GM21576 (cell line): ENCODE measurements around the gene NTMT2.

Experiments used
- ATAC-seq: cut with Tn5 transposase; IDR thresholded peaks from one replicate; pipeline ENCODE4 v1.9.1; 2021; ENCODE audit warnings: mild to moderate bottlenecking, moderate library complexity; ENCODE audit not compliant: unreplicated experiment

The NTMT2 gene

DNA sequence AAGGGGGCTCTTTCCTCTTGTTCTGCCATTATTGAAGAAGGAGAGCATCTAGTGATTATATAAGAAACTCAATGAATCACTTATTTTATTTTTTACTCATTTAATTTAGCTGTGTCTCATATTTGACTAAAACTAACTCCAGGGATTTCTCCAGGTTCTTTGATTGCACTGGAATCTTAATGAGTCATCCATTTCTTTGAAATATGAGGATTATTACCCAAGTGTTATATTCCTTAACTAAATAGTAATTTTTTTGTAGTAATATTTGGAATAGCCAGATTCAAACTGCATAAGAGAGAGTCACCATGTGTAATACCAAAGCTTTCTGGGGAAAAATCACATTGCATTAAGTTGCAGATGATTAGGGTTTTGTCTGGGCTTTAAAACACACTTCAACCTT, 59.5 kb downstream of the NTMT2 start:
- no peak for ATAC-seq

DNA sequence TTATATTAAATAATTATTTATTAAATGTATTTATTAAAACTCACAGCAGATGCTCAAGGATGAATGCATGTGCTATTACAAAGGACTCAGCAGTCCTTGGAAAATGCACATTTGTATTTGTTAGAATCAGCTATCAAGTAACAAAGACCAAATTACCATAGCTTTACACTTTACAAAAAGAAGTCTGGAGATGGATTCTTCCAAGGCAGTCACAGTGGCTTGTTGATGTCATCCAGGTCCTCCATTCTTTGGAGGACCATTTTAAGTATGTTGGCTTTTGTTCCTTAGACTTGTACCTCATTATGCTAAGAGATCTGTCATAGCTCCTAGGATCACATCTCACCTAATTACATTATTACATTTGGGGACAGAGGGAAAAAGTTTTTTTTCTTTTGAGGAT, 63.4 kb downstream of the NTMT2 start:
- no peak for ATAC-seq

DNA sequence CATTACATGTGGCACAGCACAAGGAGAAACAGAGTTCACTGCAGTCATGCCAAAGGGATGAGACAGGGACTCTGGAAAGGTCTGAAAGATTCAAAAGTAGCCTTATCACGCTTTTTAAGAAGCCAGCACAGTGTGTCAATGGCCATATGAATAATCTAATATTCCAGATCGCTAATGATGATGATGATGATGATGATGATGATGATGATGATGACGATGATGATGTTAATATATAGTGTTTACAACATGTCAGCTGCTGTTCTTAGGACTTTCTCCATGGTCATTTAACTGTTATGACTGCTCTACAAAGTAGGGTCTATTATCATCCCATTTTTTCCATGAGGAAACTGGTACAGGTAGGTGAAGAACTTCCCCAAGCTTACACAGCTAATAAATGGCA, 64.4 kb downstream of the NTMT2 start:
- no peak for ATAC-seq

DNA sequence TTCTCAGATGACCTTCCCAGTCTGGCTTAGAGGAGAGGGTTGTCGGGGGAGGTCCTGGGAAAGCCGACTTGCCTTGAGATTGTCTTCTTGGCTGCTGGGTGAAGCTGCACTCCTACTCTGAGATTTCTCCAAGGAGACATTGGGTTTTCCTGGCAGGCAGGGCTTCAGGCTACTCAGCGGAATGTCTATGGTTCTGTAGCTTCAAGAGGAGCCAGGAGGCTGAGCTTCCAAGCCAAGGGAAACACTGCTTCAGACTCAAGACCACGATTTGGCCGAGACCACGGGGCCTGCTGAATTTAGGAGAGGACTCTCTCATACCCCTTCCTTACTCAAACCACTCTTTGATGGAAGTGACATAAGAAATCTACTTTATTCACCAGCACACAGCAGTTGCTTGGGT, 67.8 kb downstream of the NTMT2 start:
- ATAC-seq = no peak

DNA sequence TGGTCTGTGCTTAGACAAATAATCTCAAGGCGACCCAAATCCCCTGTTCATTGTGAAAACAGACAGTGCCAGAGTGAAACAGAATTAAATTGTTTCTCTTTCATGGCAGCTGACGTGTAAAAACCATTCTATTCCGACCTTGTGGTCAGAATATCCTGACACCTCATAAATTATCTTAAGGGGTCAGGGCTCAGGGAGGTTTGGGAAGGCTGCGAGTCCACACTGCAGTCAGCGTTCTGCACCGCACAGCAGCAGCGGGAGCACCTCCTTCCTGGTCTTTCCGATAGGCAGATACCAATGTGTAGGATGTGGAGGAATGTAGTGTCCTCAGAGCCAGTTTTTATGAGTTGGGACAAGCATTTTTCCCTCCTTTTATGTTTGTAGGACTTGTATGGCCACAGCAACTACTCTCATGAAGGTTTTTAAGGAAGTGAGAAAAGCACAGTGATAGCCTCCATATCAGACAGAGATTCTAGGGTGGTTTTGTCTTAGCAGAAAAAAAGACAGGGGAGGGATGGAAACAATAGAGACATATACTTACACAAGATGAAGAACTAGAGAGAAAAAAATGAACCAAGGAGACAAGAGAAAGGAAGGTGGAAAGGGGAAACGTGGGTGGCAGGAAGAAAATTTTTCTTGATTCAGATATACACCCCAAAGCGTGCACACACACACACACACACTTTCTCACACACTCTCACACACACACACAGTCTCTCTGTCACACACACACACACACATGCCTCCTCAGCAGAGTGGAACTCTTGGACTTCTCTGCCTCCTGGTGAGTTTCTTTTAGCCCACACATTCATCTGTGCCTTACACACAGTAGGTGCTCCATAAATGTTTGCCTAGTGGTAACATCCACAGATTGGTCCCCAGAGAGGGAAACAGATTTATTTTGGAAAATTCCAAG, 68.6 kb downstream of the NTMT2 start:
- peak; percentile 72 for ATAC-seq

DNA sequence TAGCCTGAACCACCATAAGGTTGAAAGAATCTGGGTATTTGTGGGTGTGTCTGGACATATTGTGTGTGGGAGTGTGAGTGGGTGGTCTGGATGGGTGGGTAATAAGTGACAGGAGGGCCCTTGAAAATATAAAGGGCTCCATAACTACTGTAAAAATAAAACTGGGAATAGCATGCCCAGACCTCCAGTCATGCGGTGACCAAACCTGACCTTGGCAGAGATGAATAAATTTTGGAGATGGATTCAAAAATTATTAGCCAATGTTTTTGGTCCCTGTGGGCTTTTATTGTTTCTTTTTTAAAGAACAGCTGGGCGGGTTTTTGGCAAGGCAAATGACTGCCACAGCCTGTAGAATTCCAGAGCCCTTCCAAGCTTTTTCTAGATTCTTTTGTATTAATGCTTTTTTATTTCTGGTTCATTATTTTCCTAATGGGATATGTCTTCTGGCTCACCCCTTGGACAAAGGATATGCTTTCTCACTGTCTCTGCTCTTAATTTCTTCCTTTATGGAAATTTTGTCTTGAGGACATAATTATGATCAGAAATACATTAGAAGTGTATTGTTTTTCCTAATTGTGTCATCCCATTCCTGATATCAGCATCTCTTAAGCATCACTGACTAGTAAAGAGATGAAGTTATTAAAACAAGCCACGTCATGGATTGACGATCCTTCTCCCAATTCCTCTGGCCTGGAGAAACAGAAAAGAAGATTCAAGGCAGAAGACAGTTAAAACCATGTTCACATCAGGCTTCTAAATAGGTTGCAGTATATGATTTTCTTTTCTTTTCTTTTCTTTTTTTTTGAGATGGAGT, 69.5 kb downstream of the NTMT2 start:
- ATAC-seq = no peak

DNA sequence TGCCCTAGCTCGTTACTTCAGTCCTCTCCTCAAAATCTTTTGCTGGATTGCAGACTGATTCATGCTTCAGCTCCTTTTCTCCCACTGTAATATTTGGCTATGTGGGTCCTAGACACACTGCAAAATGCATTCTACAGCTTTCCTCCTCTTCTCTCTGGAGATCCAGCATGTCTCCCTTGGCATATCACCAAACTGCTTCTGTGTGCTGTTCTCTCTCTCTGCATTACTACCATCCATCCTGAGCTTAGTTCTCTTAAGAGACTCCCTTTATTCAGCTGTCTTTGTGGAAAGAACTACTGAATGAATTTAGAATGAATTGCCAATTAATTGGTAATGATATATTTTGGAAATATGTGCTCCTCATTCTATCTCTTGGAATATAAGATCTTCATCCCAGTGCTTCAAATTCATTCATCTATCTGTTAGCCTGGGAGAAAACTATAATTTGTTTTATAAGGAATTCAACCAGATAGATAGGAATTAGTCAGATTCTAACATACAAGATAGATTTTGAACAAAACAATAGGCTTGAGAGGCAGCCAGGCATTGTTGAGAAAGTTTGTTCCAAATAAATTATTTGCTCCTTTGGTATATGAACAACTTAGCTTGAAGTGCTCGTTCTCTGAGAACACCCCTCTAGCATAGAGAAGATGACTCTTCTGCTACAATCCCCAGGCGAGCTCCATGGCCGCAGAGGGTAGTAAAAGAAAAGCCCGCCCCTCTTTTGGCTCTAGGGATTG, 71.9 kb downstream of the NTMT2 start:
- ATAC-seq = no peak

DNA sequence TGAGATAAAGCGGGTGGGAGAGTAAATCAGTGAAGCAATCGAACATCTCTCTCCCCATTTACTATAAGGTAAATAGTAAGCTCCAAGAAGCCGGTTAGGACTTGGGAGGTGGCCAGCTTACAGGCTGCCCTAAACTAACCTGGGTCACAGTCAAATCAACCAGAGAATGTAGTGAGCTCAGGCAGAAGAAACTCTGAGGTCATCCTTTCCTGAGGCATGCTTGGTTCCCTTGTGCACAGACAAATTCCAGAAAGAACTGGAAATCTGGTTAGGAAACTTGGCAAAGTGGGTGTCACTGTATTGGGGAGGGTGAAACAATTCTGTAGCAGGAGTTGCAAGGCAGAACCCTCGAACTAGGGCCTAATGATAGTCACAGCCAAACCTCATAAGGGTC, 72.5 kb downstream of the NTMT2 start:
- ATAC-seq = no peak
